Astrocyte (in vitro differentiated cells and primary cell): Measurements from ENCODE around the gene ADAMTS3.

Experiments used
- EZH2 ChIP-seq: IDR thresholded peaks from 2 replicates; pipeline ENCODE4 v1.6.1; 2012; ENCODE audit warnings: mild to moderate bottlenecking, low read length, inconsistent platforms; ENCODE audit not compliant: insufficient read depth
- TF ChIP-seq, protein P1 (sequence below): IDR thresholded peaks from 2 replicates; pipeline ENCODE4 v1.5.1; 2011; ENCODE audit warnings: low read depth, mild to moderate bottlenecking, inconsistent platforms, low read length, moderate library complexity; ENCODE audit not compliant: insufficient read depth

- TF ChIP-seq, protein P1, sequence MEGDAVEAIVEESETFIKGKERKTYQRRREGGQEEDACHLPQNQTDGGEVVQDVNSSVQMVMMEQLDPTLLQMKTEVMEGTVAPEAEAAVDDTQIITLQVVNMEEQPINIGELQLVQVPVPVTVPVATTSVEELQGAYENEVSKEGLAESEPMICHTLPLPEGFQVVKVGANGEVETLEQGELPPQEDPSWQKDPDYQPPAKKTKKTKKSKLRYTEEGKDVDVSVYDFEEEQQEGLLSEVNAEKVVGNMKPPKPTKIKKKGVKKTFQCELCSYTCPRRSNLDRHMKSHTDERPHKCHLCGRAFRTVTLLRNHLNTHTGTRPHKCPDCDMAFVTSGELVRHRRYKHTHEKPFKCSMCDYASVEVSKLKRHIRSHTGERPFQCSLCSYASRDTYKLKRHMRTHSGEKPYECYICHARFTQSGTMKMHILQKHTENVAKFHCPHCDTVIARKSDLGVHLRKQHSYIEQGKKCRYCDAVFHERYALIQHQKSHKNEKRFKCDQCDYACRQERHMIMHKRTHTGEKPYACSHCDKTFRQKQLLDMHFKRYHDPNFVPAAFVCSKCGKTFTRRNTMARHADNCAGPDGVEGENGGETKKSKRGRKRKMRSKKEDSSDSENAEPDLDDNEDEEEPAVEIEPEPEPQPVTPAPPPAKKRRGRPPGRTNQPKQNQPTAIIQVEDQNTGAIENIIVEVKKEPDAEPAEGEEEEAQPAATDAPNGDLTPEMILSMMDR: no peak
- TF ChIP-seq EZH2: no peak
Observed at GRCh38 chr4:72397314-72397713, 171.7 kb downstream of the ADAMTS3 start.
